Endometrial microvascular endothelial cells (primary cell): ENCODE results near the gene AFAP1. TPM values are rescaled to one million over a fixed set of nuclear protein-coding genes. Genes with fewer than 3 reads are reported as not detected.

Experiments
- in situ Hi-C: cut with HindIII; loops from 2 replicates; pipeline ENCODE4 v1.10.0; 2017; ENCODE audit warnings: low sequenced_read_pairs, low pct_unique_long_range_greater_than_20kb; ENCODE audit errors: inconsistent ontology term
- total RNA-seq: library from RNA; depleted of rRNA; stranded (reverse); fragments of >200 nt; gene quantifications from one replicate; pipeline ENCODE4 v1.2.3, GENCODE V29; 2015; ENCODE audit errors: inconsistent ontology term

The AFAP1 gene, protein sequence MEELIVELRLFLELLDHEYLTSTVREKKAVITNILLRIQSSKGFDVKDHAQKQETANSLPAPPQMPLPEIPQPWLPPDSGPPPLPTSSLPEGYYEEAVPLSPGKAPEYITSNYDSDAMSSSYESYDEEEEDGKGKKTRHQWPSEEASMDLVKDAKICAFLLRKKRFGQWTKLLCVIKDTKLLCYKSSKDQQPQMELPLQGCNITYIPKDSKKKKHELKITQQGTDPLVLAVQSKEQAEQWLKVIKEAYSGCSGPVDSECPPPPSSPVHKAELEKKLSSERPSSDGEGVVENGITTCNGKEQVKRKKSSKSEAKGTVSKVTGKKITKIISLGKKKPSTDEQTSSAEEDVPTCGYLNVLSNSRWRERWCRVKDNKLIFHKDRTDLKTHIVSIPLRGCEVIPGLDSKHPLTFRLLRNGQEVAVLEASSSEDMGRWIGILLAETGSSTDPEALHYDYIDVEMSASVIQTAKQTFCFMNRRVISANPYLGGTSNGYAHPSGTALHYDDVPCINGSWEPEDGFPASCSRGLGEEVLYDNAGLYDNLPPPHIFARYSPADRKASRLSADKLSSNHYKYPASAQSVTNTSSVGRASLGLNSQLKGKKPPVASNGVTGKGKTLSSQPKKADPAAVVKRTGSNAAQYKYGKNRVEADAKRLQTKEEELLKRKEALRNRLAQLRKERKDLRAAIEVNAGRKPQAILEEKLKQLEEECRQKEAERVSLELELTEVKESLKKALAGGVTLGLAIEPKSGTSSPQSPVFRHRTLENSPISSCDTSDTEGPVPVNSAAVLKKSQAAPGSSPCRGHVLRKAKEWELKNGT
- 95.8 TPM for total RNA-seq

DNA sequence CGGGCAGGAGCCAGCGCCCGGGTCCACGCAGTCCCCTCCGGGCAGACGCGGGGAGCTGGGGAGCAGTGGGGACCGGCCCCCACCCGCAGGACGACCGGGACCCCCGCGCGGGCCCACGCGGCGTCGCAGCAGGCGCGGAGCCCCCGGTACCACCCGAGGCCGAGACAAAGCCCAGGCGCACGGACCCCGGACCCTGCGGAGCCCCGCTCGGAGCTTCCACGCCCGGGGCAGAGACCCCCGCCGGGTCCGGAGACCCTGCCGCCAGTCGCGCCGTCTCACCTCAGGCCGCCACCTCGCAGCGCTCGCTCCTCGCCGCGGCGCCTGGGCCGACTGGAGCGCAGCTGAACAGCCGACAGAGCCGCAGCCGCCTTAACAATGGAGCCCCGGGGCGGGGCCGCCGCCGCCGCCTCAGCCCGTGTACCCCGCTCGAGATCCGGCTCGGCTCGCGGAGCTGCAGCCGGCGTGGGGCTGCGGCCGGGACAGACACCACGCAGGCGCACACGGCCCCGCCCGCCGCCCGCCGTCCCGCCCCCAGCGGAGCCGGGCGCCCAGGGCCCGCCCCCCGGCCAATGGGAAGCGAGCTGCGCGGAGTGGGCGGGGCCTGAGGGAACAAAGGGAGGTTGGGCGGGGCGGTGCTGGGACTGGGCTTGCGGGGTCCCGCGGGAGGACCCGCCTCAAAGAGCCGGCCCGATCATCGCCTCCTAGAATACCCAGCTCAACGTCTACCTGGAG is at the start of gene AFAP1:
TSS of gene AFAP1 (minus strand) at position 485 of the 732 bp plus-strand sequence. CDS start 67,783 bp downstream, outside the sequence.
- in situ Hi-C loops = loop anchor here (25.0 kb wide), 1 partner anchor 102 kb away; no protein-coding TSS in a partner anchor

DNA sequence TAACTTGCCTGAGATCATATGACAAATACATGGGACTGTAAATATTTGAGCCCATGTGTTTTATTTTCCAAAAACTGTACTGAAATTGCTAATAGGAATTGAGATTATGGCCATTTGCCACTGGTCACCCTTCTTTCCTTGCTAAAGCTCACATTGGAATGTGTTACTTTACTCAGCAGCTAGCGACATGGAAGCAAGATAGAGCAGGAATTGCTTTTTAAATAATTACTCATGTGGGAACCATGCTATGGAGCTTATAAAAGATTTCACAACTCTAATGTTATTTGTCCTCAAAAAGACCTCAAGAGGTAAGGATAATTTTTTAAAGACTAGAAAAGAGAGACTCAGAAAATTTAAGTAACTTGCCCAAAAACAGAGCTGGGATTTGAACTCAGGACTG is 48.8 kb upstream of the AFAP1 start:
- in situ Hi-C loops = no loop called here

DNA sequence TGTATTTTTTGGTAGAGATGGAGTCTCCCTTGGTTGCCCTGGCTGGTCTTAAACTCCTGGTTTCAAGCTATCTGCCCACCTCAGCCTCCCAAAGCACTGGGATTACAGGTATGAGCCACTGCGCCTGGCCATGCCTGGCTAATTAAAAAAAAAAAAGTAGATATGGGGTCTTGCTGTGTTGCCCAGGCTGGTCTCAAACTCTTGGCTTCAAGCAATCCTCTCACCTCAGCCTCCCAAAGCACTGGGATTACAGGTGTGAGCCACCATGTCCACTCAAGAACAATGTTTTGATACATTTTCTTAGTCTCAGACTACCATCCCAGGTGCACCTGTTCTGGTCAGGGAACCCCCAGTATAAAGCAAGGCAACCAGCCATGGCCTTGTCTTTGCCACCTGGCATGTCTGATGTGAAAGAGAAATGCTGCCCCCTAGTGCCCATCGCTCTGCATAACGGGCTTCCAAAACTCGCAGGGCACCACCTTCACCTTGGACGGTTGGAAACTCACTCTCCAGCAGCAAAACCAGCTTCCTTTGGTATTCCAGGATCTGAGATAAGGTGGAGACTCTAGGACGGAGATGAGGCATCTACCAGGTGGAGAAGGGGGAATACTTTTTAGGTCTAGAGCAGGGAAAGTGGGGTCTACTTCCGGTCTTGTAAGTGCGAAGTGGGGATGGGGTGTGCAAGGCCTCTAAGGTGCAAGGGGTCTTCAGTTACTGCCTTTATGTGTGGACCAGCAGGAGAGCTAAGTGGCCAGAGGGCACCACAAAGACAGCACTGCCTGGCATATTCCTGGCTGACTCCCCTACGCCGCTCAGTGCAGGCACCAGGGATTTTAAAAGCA is 47.7 kb upstream of the AFAP1 start:
- in situ Hi-C loops = no loop called here

DNA sequence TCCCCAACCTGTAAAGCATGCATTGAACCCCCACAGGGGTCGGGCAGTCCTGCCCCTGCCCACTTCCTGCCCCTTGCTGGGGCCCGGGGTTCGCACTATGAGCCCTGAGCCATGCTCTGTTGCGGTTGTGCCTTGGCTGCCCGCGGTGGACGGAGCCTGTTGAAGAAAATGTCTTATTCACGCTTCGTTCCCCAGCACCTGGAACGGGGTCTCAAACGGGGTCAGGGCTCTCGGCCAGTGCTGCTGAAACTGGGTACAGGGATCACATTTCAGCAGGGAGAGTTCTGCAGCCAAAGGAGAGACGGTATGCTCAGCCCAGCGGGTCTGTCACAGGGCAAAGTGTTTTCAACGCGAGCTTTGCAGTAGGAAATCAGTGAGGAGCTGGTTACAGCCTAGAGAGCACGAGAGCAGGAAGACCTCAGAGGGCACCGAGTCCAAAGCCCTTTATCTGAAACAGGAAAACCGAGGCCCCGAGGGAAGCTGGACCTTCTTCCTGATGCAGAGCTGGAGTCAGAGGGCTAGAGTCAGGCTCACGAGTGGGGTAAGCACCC is 46.3 kb upstream of the AFAP1 start:
- in situ Hi-C loops = no loop called here

DNA sequence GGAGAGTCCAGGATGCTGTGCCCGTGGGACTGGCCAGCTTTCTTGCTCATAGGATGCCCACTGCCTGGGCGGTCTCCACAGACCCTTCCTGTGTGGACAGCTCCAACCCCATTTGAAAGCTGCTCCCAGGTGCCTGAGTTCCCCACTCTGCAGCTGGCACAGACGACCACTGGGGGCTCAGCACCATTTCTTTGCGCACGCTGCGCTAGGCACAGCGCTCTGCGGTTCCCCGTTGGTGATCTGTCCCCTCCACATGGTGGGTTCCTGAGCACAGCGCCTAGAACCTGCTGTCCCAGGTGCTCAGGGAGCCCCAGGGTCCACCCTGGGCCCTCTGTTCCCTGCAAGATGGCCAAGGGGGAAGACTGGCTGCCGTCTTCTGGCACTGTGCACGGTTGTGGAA is 45.4 kb upstream of the AFAP1 start:
- in situ Hi-C loops = no loop called here

DNA sequence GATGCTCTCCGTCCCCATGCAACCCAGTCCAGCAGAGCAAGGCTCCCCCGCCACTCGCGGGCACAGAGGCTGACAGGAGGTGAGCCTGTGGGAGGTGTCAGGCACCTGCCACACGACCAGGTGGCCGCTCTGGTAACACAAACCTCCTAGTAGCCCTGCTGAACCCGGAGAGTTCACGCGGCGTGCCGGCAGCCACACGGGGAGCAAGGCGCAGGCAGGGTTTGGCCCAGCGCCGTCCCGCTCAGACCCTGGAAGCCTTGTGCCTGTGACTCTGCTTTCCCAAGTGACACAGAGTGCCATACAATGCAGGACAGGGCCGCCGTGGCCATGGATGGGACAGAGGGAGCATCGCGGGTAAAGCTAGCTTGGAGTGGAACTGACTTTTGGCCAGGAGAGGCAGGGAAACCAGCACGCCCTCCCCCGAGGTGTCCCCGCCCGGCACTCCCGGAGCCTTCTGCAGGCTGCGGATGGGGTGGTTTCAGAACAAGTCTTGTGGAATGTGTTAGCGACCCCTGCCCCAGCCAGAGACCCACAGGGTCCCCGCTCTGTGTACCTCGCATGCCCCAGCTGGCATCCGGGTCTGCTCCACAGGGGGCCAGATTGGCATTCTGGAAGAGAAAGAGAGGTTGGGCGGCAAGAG is 44.7 kb upstream of the AFAP1 start:
- in situ Hi-C loops = no loop called here

DNA sequence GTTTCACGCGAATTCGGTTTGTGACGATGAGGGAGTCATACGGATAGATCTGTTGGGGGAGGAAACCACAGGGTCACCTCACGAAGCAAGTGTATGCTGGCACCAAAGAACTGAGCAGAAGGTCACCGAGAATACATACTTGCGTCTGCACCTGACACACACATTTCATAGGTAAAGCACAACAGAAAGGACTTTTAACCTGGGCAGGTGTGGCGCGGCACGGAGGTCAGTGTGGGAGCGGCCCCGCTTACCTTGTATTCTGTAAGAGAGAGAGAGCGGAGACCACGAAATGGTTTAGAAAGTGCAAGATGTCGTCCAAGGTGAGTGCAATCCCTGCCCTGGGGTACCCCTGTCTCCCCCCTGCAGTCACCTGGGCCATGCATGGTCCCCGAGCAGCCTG is 43.6 kb upstream of the AFAP1 start:
- in situ Hi-C loops = no loop called here

DNA sequence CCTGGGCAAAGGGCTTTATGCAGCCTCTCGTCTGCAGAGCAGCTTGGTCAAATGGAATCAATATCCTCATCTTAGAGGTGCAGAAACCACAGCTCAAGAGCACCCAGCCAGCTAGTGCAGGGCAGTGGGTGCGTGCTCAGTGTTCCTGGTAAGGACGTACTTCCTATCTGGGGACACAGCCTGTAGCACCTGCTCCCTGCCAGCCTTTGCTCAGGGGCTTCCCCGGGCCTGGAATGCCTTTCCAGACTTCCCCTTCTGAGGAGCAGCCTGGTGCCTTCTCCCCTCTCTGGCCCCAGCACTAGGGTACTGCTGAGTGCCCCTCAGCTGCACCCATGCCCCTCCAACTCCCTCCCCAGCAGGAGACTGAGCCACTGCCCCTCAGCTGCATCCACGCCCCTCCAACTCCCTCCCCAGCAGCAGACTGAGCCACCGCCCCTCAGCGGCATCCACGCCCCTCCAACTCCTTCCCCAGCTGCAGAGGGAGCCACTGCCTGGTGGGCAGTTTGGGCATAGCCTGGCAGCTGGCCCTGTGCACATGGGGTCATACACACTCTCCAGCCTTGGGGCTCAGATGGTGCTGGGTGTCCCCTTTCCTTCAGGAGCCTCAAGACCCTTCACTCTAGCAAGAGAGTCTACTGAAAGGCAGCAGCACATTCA is 42.2 kb upstream of the AFAP1 start:
- in situ Hi-C loops = no loop called here

DNA sequence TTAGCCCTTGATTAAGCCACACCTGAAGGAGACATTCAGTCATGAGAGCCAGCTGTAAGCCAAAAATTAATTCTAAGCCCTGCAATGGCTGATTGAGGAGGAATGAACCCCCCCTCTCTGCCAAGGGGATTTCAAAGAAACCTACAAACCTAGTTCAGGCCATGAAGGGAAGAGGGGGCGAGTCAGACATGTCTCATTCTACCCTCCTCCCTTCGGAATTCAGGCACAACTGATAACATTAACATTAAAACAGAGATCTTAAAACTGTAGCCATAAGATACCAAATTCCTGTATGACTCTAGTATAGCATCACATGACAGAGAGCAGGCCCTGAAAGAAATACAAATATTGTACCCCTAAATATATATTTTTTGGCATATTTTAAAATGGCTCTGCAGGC is 40.4 kb upstream of the AFAP1 start:
- in situ Hi-C loops = no loop called here

DNA sequence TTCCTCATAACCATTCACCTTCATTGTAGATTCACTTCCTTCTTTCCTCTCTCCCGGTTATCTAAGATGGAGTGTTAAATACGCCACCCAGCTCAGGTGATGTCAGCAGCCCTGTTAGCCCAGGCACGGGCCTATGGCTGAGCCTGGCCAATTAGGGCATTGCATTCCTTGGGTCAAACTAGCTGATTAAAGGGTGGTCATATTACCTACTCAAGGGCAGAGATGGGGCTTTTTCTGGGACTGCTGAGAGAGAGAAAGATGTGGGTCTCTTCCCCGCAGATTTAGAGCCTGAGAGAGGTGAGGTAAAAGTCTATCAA is 39.9 kb upstream of the AFAP1 start:
- in situ Hi-C loops = no loop called here

DNA sequence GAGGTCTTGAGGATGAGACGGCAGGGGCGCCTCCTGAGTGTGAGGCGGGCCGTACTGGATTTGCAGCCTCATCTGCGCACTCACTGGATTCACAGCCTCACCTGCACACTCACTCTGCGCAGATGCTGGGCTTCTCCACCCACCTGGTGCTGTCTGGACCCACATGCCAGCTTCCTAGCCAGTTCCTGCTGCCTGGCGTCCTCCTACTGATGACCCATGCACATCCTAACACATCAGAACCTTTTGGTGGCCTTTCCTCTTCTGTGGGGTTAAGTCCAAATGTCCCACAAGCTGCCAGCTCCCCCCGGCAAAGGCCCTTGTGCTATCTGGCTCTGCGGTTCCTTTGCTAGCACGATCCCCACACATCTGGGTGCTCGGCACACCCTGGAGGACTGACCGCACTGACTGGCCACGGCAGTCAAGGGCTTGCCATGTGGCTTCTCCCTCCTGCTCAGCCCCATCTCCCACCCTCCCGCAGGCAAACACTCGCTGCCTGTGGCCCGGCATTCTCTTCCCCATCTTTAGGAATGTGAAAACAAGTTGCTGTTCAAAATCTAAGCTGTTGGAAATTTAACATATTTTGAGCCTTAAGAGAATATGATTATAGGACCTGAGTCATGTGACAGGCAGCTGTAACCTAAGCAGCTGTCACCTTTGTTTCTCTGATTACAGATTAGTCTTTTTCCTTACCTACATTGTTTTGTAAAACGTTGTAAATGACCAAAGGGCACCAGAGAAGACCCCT is 39.4 kb upstream of the AFAP1 start:
- in situ Hi-C loops = no loop called here

DNA sequence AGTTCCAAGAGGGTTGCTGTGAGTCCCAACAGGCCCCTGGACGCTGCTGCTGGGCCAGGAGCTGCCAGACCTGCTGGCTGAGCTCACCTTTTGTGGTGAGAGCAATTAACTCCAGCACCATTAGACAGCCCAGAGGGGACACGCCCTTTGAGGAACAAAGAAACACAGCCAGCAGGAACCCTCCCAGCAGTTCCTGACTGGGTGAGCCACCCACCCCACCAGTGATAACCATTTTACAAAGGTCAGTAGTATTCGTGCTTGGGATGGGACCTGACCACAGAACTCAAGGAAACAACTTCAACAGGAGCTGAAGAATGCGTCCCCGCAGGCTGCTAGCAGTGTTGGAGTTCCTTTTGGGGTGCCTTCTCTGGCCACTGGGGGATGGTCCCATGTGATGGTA is 38.8 kb upstream of the AFAP1 start:
- in situ Hi-C loops = no loop called here

DNA sequence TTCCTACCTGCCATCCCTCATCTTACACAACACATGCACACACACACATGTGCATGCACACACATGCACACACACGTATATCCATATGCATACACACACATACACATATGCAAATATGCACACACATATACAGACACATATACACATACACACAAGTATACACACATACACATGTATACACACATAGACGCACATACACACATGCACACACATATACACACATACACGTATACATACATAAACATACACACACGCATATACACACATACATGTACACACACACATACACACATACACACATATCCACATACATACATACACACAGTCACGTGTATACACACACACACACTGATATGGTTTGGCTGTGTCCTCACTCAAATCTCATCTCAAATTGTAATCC is 37.0 kb upstream of the AFAP1 start:
- in situ Hi-C loops = no loop called here

DNA sequence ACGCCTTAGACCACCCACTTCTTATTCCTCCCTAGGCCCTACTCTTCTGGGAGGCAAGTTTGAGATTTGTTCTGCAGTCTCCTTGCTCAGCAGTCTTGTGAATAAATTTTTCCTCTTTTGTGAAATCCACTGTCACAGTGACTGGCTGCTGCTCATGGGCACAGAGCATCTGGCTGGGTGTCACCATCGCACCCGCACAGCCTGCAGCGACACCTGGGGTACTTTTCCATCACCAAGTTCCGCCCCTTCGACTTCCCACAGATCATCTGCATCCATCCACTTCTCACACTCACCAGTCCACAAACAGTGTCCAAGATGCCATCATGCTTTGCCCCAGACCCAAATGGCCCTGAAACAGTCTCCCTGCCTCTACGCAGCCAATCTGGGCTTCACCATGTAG is 36.4 kb upstream of the AFAP1 start:
- in situ Hi-C loops = no loop called here

DNA sequence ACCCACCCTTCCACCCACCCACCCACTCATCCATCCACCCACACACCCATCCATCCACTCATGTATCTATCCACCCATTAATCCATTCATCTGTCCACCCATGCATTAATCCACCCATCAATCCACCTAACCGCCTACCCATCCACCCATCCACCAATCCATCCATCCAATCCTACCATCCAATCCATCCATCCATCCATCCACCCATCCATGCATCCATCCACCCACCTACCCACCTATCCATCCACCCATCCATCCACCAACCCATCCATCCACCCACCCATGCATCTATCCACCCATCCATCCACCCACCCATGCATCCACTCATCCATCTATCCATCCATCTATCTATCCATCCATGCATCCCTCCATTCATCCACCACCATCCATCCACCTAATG is 34.8 kb upstream of the AFAP1 start:
- in situ Hi-C loops = no loop called here

DNA sequence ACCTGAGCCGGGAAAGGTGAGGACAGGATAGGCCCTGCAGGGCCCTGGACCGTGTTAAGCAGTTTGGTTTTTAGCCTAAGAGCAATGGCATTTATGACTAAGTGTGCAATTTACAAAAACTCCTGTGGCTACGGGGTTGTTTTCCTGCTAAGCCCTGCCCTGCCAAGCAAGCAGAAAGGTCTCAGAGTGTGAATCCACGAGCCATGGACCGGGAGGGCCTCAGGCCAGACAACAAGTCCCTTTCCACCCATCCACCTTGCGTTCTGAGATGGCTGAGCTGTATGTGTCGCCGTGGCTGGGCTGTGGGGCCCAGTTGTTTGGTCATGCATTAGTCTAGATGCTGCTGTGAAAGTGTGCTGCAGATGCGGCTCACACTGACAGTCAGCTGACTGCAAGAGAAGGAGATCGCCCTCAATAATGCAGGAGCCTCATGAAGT is 33.9 kb upstream of the AFAP1 start:
- in situ Hi-C loops = no loop called here
